H1 (cell line): Measurements from ENCODE around the gene SEC16A. TPM values are rescaled to one million over a fixed set of nuclear protein-coding genes. Genes with fewer than 3 reads are reported as not detected.

ENCODE experiments used
- CTCF ChIA-PET: fragments of 300-600 bp; sonication (Branson Sonifier 250); formaldehyde crosslinking; loops from one replicate; lab custom pipeline; 2021; ENCODE audit not compliant: partially characterized antibody; lab: Charles Lee
- POLR2A ChIA-PET: fragments of 300-600 bp; sonication (Branson Sonifier 250); formaldehyde crosslinking; loops from one replicate; lab custom pipeline; 2021; ENCODE audit warnings: inconsistent platforms; ENCODE audit not compliant: partially characterized antibody; lab: Charles Lee
- DNase-seq, 2 experiments: peaks; one replicate each; pipeline versions ENCODE4 v3.0.0 to v3.0.0-alpha.2; 2010 to 2022; ENCODE audit warnings: low spot score in 2 of 2, low read depth in 1 of 2, mixed read lengths in 1 of 2
- FAIRE-seq: peaks from 2 replicates; lab custom pipeline; 2011; peaks lifted over from hg19 to GRCh38; lab: Jason Lieb, UNC
- H2AFZ ChIP-seq: 2 replicates; pipeline ENCODE4 v1.8.1; 2012; ENCODE audit warnings: low read length, inconsistent platforms
- H2AK5ac ChIP-seq: 2 replicates; pipeline ENCODE4 v1.6.1; 2013; ENCODE audit warnings: low read depth, low read length
- H2BK120ac ChIP-seq: replicated peaks from 2 replicates; pipeline ENCODE3; 2013; ENCODE audit warnings: low read depth, low read length, inconsistent platforms
- H2BK12ac ChIP-seq: 2 replicates; pipeline ENCODE4 v1.6.1; 2013; ENCODE audit warnings: low read depth, low read length
- H2BK15ac ChIP-seq: 2 replicates; pipeline ENCODE4 v1.6.1; 2013; ENCODE audit warnings: low read length
- H2BK20ac ChIP-seq: 2 replicates; pipeline ENCODE4 v1.6.1; 2013; ENCODE audit warnings: low read length
- H2BK5ac ChIP-seq: 2 replicates; pipeline ENCODE4 v1.6.1; 2013; ENCODE audit warnings: low read depth, low read length
- H3K14ac ChIP-seq: 2 replicates; pipeline ENCODE4 v1.6.1; 2013; ENCODE audit warnings: inconsistent platforms; ENCODE audit not compliant: insufficient read length
- H3K18ac ChIP-seq: 2 replicates; pipeline ENCODE4 v1.6.1; 2013; ENCODE audit warnings: low read length; ENCODE audit errors: extremely low read depth
- H3K23ac ChIP-seq: 2 replicates; pipeline ENCODE4 v1.6.1; 2013; ENCODE audit warnings: inconsistent platforms; ENCODE audit not compliant: insufficient read length
- H3K23me2 ChIP-seq: 2 replicates; pipeline ENCODE4 v1.6.1; 2013; ENCODE audit warnings: low read depth, low read length
- H3K27ac ChIP-seq: 2 replicates; pipeline ENCODE4 v1.6.1; 2011; ENCODE audit warnings: low read depth, low read length, inconsistent platforms
- H3K27me3 ChIP-seq, 4 experiments: replicated peaks in 1 of 4; 1 replicate in 1 of 4; 2 replicates in 3 of 4; pipeline versions ENCODE4 v1.6.1 to v1.8.1; 2011 to 2013; ENCODE audit warnings: low read length in 3 of 4, mild to moderate bottlenecking in 3 of 4, inconsistent platforms in 2 of 4, mixed read lengths in 2 of 4, moderate library complexity in 1 of 4; ENCODE audit not compliant: control insufficient read depth in 3 of 4, insufficient read depth in 3 of 4; ENCODE audit errors: extremely low read depth in 1 of 4
- H3K36me3 ChIP-seq, 4 experiments: 2 replicates each; pipeline versions ENCODE4 v1.6.1 to v1.8.1; 2011 to 2013; ENCODE audit warnings: mild to moderate bottlenecking in 4 of 4, low read length in 3 of 4, moderate library complexity in 2 of 4, control low read depth in 1 of 4, inconsistent platforms in 1 of 4; ENCODE audit not compliant: insufficient read depth in 4 of 4, control insufficient read depth in 2 of 4
- H3K4ac ChIP-seq: replicated peaks from 2 replicates; pipeline ENCODE3; 2013; ENCODE audit warnings: low read length, low read depth, mixed read lengths, inconsistent platforms; ENCODE audit not compliant: insufficient read length
- H3K4me1 ChIP-seq, 4 experiments: replicated peaks in 1 of 4; 1 replicate in 1 of 4; 2 replicates in 3 of 4; pipeline versions ENCODE4 v1.6.1 to v1.8.1; 2011 to 2013; ENCODE audit warnings: low read length in 3 of 4, inconsistent platforms in 2 of 4, mixed read lengths in 1 of 4; ENCODE audit not compliant: insufficient read depth in 4 of 4, control insufficient read depth in 3 of 4
- H3K4me2 ChIP-seq, 2 experiments: 2 replicates each; pipeline versions ENCODE4 v1.6.1 to v1.8.1; 2011 to 2013; ENCODE audit warnings: low read depth in 2 of 2, low read length in 2 of 2, control low read depth in 1 of 2, inconsistent platforms in 1 of 2, mild to moderate bottlenecking in 1 of 2; ENCODE audit not compliant: insufficient read depth in 1 of 2
- H3K4me3 ChIP-seq, 4 experiments: fragments of 200-600, 300-600 bp in 1 of 4; sonication (generic), shearing (Covaris generic), sonication (Bioruptor Twin) in 1 of 4; 2 replicates each; pipeline versions ENCODE4 v1.5.1 to v1.8.1; 2011 to 2016; ENCODE audit warnings: low read length in 4 of 4, low read depth in 3 of 4, control low read depth in 2 of 4, inconsistent platforms in 2 of 4, mild to moderate bottlenecking in 2 of 4, mixed read lengths in 1 of 4, moderate library complexity in 1 of 4; ENCODE audit not compliant: insufficient read depth in 2 of 4; ENCODE audit errors: extremely low read depth in 1 of 4
- H3K56ac ChIP-seq: replicated peaks from 2 replicates; pipeline ENCODE3; 2013; ENCODE audit warnings: low read depth, mild to moderate bottlenecking, mixed read lengths, low read length, inconsistent platforms; ENCODE audit not compliant: insufficient read length
- H3K79me1 ChIP-seq: 2 replicates; pipeline ENCODE4 v1.6.1; 2013; ENCODE audit warnings: low read depth, low read length, control low read depth
- H3K79me2 ChIP-seq, 2 experiments: 2 replicates each; pipeline versions ENCODE4 v1.6.1 to v1.8.1; 2012 to 2013; ENCODE audit warnings: low read length in 2 of 2, mild to moderate bottlenecking in 2 of 2, inconsistent platforms in 1 of 2; ENCODE audit not compliant: insufficient read depth in 2 of 2, control insufficient read depth in 1 of 2
- H3K9ac ChIP-seq, 4 experiments: replicated peaks in 1 of 4; 1 replicate in 1 of 4; 2 replicates in 3 of 4; pipeline versions ENCODE4 v1.6.1 to v1.8.1; 2011 to 2013; ENCODE audit warnings: low read depth in 3 of 4, low read length in 3 of 4, control low read depth in 2 of 4, mild to moderate bottlenecking in 2 of 4, moderate library complexity in 2 of 4, inconsistent platforms in 1 of 4; ENCODE audit errors: extremely low read depth in 1 of 4
- H3K9me3 ChIP-seq, 2 experiments: 2 replicates each; pipeline versions ENCODE4 v1.6.1 to v1.8.1; 2012 to 2013; ENCODE audit warnings: mild to moderate bottlenecking in 2 of 2, moderate library complexity in 2 of 2, control low read depth in 1 of 2, inconsistent platforms in 1 of 2, low read depth in 1 of 2, low read length in 1 of 2, mixed read lengths in 1 of 2; ENCODE audit not compliant: insufficient read depth in 2 of 2
- H4K20me1 ChIP-seq, 2 experiments: replicated peaks in 1 of 2; 2 replicates each; pipeline versions ENCODE3 to v1.8.1; 2011 to 2013; ENCODE audit warnings: inconsistent platforms in 2 of 2, low read length in 2 of 2, mild to moderate bottlenecking in 1 of 2; ENCODE audit not compliant: insufficient read depth in 2 of 2, control insufficient read depth in 1 of 2
- H4K5ac ChIP-seq: 2 replicates; pipeline ENCODE4 v1.6.1; 2013; ENCODE audit warnings: low read length, low read depth, mixed read lengths, inconsistent platforms; ENCODE audit not compliant: insufficient read length
- H4K8ac ChIP-seq: 2 replicates; pipeline ENCODE4 v1.8.0; 2013; ENCODE audit warnings: mild to moderate bottlenecking, moderate library complexity, low read length, inconsistent platforms; ENCODE audit not compliant: insufficient read depth; ENCODE audit errors: extremely low read depth
- H4K91ac ChIP-seq: replicated peaks from 2 replicates; pipeline ENCODE3; 2013; ENCODE audit warnings: low read length, mixed read lengths, inconsistent platforms; ENCODE audit not compliant: insufficient read length
- GABPA ChIP-seq: IDR thresholded peaks from 2 replicates; pipeline ENCODE4 v1.6.1; 2011; ENCODE audit warnings: mild to moderate bottlenecking, low read length, moderate library complexity, borderline replicate concordance; ENCODE audit not compliant: insufficient read depth
- JUN ChIP-seq: IDR thresholded peaks from 2 replicates; pipeline ENCODE4 v1.6.1; 2011; ENCODE audit warnings: low read depth, mild to moderate bottlenecking, improper control_type of control experiment, low read length
- POLR2AphosphoS5 ChIP-seq: IDR thresholded peaks from 2 replicates; pipeline ENCODE4 v1.6.1; 2011; ENCODE audit warnings: low read depth, low read length
- RAD21 ChIP-seq, 2 experiments: IDR thresholded peaks in 1 of 2; conservative IDR thresholded peaks in 1 of 2; 2 replicates each; pipeline ENCODE4 v1.6.1; 2011; ENCODE audit warnings: low read depth in 2 of 2, low read length in 2 of 2, improper control_type of control experiment in 1 of 2, inconsistent platforms in 1 of 2, mild to moderate bottlenecking in 1 of 2, moderate library complexity in 1 of 2
- SIRT6 ChIP-seq: IDR thresholded peaks from one replicate; pipeline ENCODE4 v1.7.1; 2012; ENCODE audit warnings: low read length, inconsistent platforms
- SP1 ChIP-seq: IDR thresholded peaks from 2 replicates; pipeline ENCODE4 v1.6.1; 2011; ENCODE audit warnings: low read depth, low read length
- SP4 ChIP-seq: IDR thresholded peaks from 2 replicates; pipeline ENCODE4 v1.6.1; 2012; ENCODE audit warnings: low read length, inconsistent platforms
- TAF7 ChIP-seq: optimal IDR thresholded peaks from 2 replicates; pipeline ENCODE3; 2011; ENCODE audit warnings: low read depth, mild to moderate bottlenecking, inconsistent platforms, low read length, moderate library complexity, borderline replicate concordance
- WGBS, 2 experiments: shearing (Covaris generic) in 1 of 2; methylation state at CpG; one replicate each; pipeline versions ENCODE4 v1.1.6 to v1.1.7; 2013 to 2015; ENCODE audit warnings: low lambda C conversion rate in 2 of 2, mixed read lengths in 2 of 2, inconsistent platforms in 1 of 2, low coverage in 1 of 2, missing lambda C conversion rate in 1 of 2; ENCODE audit not compliant: insufficient replicate concordance in 2 of 2, insufficient coverage in 1 of 2, insufficient read length in 1 of 2; ENCODE audit errors: extremely low coverage in 1 of 2, missing lambda C conversion rate in 1 of 2; 5-methylcytosine and 5-hydroxymethylcytosine counted together
- polyA plus RNA-seq, 7 experiments: library from polyadenylated mRNA; depleted of rRNA in 3 of 7; stranded (reverse) in 5 of 7; unstranded in 2 of 7; fragments of >200 nt in 5 of 7; fragments of 200-250 nt in 2 of 7; gene quantifications; 1 replicate in 5 of 7; 2 replicates in 1 of 7; 4 replicates in 1 of 7; pipeline versions ENCODE4 v1.2.1 to v1.2.3, GENCODE V29; 2011 to 2013; ENCODE audit warnings: missing spikeins in 2 of 7, mixed read lengths in 2 of 7
- total RNA-seq: library from RNA; stranded (reverse); fragmentation: NEBNext Ultra II Directional; extraction: Animal tissue kit (Norgen Biotek cat#: 25700); gene quantifications from 2 replicates; pipeline ENCODE4 v1.2.1, GENCODE V29; 2021
- TF ChIP-seq, protein P1 (sequence below): IDR thresholded peaks from 2 replicates; pipeline ENCODE4 v1.6.1; 2012; ENCODE audit warnings: low read length, inconsistent platforms
- TF ChIP-seq, protein P2 (sequence below): IDR thresholded peaks from 2 replicates; pipeline ENCODE4 v1.6.1; 2011; ENCODE audit warnings: low read depth, mild to moderate bottlenecking, low read length; ENCODE audit not compliant: insufficient read depth

Gene SEC16A
- total and polyA plus RNA-seq, 2 of the 8 experiments (the other 6 are each of a cell fraction or from before 2014, with no cell fraction given) = 21.6 to 49.0 TPM

- Histone ChIP-seq H3K9ac (no peak overlapping the region), H2BK120ac (no peak overlapping the region), H2AFZ (no peak overlapping the region), H4K91ac (no peak overlapping the region), H2BK20ac (no peak overlapping the region), H2BK5ac (no peak overlapping the region), H3K4me3 (no peak overlapping the region), H2BK12ac (no peak overlapping the region), H3K23ac (no peak overlapping the region), H4K20me1 (peaks cover 5 to 13% of the 10 kb centered on the region in 2 experiments), H3K4me2 (no peak overlapping the region), H3K36me3 (peaks cover 17 to 39% (median 25%) of the 10 kb centered on the region in 4 experiments), H3K4ac (no peak overlapping the region), H3K79me1 (no peaks in the 10 kb centered on the region), H2BK15ac (no peak overlapping the region), H2AK5ac (no peak overlapping the region), H3K27ac (no peak overlapping the region), H3K27me3 (no peaks in the 10 kb centered on the region; a peak in 1 of 7 replicates), H4K8ac (no peak overlapping the region), H3K56ac (no peak overlapping the region), H3K4me1 (0 out of 7 replicates have a peak, but pooled peaks cover 0 to 2% (median 0%) of the 10 kb centered on the region in 4 experiments), H3K23me2 (peaks cover 3% of the 10 kb centered on the region; the same call in 1 of the 2 replicates), H3K9me3 (no peaks in the 10 kb centered on the region), H3K18ac (no peak overlapping the region), H3K14ac (no peak overlapping the region), H3K79me2 (no peaks in the 10 kb centered on the region), H4K5ac (no peak overlapping the region)
- FAIRE-seq = no peak
- CTCF ChIA-PET = interaction anchor here (0.7 to 2.5 kb wide), 7 partner anchors 8 to 224 kb away, joined by 3 to 10 read pairs (median 4); partner anchors contain the start of gene DNLZ
- POLR2A ChIA-PET = interaction anchor here (0.9 to 4.4 kb wide), 8 partner anchors 10 to 42 kb away, joined by 3 to 23 read pairs (median 6); partner anchors contain the start of gene SNAPC4
- DNase-seq = no peak
- TF ChIP-seq TAF7 (no peak), RAD21 (IDR thresholded peaks at IDR 0.05 in 1 of 2, conservative IDR thresholded peaks at IDR 0.05 in 1 of 2; ENCODE audit: low read depth in 2 of 2, low read length in 2 of 2) (no peak), SIRT6 (no peak), SP4 (no peak), GABPA (no peak), POLR2AphosphoS5 (no peak), SP1 (no peak), JUN (no peak)
- TF ChIP-seq, protein P1, sequence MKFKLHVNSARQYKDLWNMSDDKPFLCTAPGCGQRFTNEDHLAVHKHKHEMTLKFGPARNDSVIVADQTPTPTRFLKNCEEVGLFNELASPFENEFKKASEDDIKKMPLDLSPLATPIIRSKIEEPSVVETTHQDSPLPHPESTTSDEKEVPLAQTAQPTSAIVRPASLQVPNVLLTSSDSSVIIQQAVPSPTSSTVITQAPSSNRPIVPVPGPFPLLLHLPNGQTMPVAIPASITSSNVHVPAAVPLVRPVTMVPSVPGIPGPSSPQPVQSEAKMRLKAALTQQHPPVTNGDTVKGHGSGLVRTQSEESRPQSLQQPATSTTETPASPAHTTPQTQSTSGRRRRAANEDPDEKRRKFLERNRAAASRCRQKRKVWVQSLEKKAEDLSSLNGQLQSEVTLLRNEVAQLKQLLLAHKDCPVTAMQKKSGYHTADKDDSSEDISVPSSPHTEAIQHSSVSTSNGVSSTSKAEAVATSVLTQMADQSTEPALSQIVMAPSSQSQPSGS = no peak
- TF ChIP-seq, protein P2, sequence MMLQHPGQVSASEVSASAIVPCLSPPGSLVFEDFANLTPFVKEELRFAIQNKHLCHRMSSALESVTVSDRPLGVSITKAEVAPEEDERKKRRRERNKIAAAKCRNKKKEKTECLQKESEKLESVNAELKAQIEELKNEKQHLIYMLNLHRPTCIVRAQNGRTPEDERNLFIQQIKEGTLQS = no peak
- WGBS, 2 experiments = 97% methylated on average over 7 of the region's 7 CpGs; no CpG with 5 or more reads in 1 of the 2 experiments
Observed at GRCh38 chr9:136443687-136444086, 39.2 kb downstream of the SEC16A start.
